GM12892 (cell line): Measurements from ENCODE around the gene CACNA2D3.

Source experiments
- DNase-seq: peaks from one replicate; pipeline ENCODE4 v3.0.0; 2011; ENCODE audit not compliant: insufficient read length
- FAIRE-seq: peaks from 2 replicates; lab custom pipeline; 2011; peaks lifted over from hg19 to GRCh38; lab: Jason Lieb, UNC
- POLR2A ChIP-seq: IDR thresholded peaks from 2 replicates; pipeline ENCODE4 v1.6.1; 2011; ENCODE audit warnings: low read depth, low read length, control low read depth
- POLR2AphosphoS5 ChIP-seq: IDR thresholded peaks from 2 replicates; pipeline ENCODE4 v1.6.1; 2011; ENCODE audit warnings: low read depth, low read length, control low read depth
- TAF1 ChIP-seq: IDR thresholded peaks from 2 replicates; pipeline ENCODE4 v1.6.1; 2011; ENCODE audit warnings: low read depth, mild to moderate bottlenecking, control low read depth, low read length, borderline replicate concordance

The CACNA2D3 gene

GRCh38 chr3:54177816-54178215 is 55.5 kb downstream of the CACNA2D3 start:
- no peak for TF ChIP-seq TAF1
- no peak for TF ChIP-seq POLR2AphosphoS5
- no peak for TF ChIP-seq POLR2A
- FAIRE-seq (no peak), DNase-seq (no peak)

GRCh38 chr3:54178376-54178775 is 56.0 kb downstream of the CACNA2D3 start:
- DNase-seq (no peak), FAIRE-seq (no peak)
- TF ChIP-seq POLR2A, result no peak
- TF ChIP-seq POLR2AphosphoS5, result no peak
- no peak for TF ChIP-seq TAF1

- DNase-seq, result no peak
- TF ChIP-seq POLR2AphosphoS5, result no peak
- TF ChIP-seq TAF1, result no peak
- no peak for FAIRE-seq
These were observed 58.6 kb downstream of the CACNA2D3 start for GRCh38 chr3:54180921-54181320.

- no peak for TF ChIP-seq POLR2AphosphoS5
- no peak for TF ChIP-seq POLR2A
- TF ChIP-seq TAF1, result no peak
- FAIRE-seq (no peak), DNase-seq (no peak)
These were observed 59.9 kb downstream of the CACNA2D3 start for GRCh38 chr3:54182242-54182641.

GRCh38 chr3:54185740-54186139 is 63.4 kb downstream of the CACNA2D3 start:
- DNase-seq (no peak), FAIRE-seq (no peak)
- TF ChIP-seq POLR2AphosphoS5, result no peak
- no peak for TF ChIP-seq TAF1
- TF ChIP-seq POLR2A, result no peak

- TF ChIP-seq POLR2AphosphoS5, result no peak
- no peak for TF ChIP-seq TAF1
- FAIRE-seq (no peak), DNase-seq (peak; percentile 22)
These were observed 65.9 kb downstream of the CACNA2D3 start for GRCh38 chr3:54188176-54188791.

GRCh38 chr3:54191220-54191619 is 68.9 kb downstream of the CACNA2D3 start:
- DNase-seq (no peak), FAIRE-seq (no peak)
- TF ChIP-seq POLR2A, result no peak
- no peak for TF ChIP-seq TAF1
- TF ChIP-seq POLR2AphosphoS5, result no peak

- no peak for DNase-seq
- no peak for FAIRE-seq
These were observed 69.7 kb downstream of the CACNA2D3 start for GRCh38 chr3:54192026-54192425.

GRCh38 chr3:54193093-54193492 is 70.7 kb downstream of the CACNA2D3 start:
- TF ChIP-seq TAF1 (no peak), POLR2A (no peak), POLR2AphosphoS5 (no peak)
- FAIRE-seq, result no peak
- no peak for DNase-seq

More at GRCh38 chr3:54192026-54192425, 69.7 kb downstream of the CACNA2D3 start:
- TF ChIP-seq TAF1, result no peak
- TF ChIP-seq POLR2AphosphoS5, result no peak
- no peak for TF ChIP-seq POLR2A

GRCh38 chr3:54196360-54196991 is 74.1 kb downstream of the CACNA2D3 start:
- DNase-seq, result no peak
- no peak for TF ChIP-seq TAF1
- TF ChIP-seq POLR2AphosphoS5, result no peak
- no peak for TF ChIP-seq POLR2A
- no peak for FAIRE-seq

- FAIRE-seq (no peak), DNase-seq (no peak)
- no peak for TF ChIP-seq POLR2AphosphoS5
- no peak for TF ChIP-seq POLR2A
- no peak for TF ChIP-seq TAF1
These were observed 75.2 kb downstream of the CACNA2D3 start for GRCh38 chr3:54197509-54197908.

- DNase-seq (no peak), FAIRE-seq (no peak)
- no peak for TF ChIP-seq POLR2A
- no peak for TF ChIP-seq POLR2AphosphoS5
- no peak for TF ChIP-seq TAF1
These were observed 76.2 kb downstream of the CACNA2D3 start for GRCh38 chr3:54198556-54198955.
